HUES6 (cell line): Measurements from ENCODE around the gene GRHL1.

Experiments
- H3K27ac ChIP-seq: 2 replicates; pipeline ENCODE4 v1.7.0; 2013; ENCODE audit warnings: low read depth, mild to moderate bottlenecking, low read length, inconsistent platforms
- H3K27me3 ChIP-seq: 2 replicates; pipeline ENCODE4 v1.6.1; 2013; ENCODE audit warnings: low read length; ENCODE audit not compliant: control insufficient read depth, insufficient read depth
- H3K36me3 ChIP-seq: 2 replicates; pipeline ENCODE4 v1.6.1; 2013; ENCODE audit warnings: low read length; ENCODE audit not compliant: control insufficient read depth, insufficient read depth
- H3K4me1 ChIP-seq: 2 replicates; pipeline ENCODE4 v1.6.1; 2013; ENCODE audit warnings: low read length; ENCODE audit not compliant: control insufficient read depth, insufficient read depth
- H3K4me3 ChIP-seq: 2 replicates; pipeline ENCODE4 v1.5.1; 2013; ENCODE audit warnings: low read depth, low read length
- H3K9ac ChIP-seq: one replicate; pipeline ENCODE4 v1.6.1; 2013; ENCODE audit warnings: mild to moderate bottlenecking, low read length
- H3K9me3 ChIP-seq: 2 replicates; pipeline ENCODE4 v1.6.1; 2013; ENCODE audit warnings: low read depth, low read length; ENCODE audit not compliant: control insufficient read depth, insufficient read depth

Gene GRHL1, protein sequence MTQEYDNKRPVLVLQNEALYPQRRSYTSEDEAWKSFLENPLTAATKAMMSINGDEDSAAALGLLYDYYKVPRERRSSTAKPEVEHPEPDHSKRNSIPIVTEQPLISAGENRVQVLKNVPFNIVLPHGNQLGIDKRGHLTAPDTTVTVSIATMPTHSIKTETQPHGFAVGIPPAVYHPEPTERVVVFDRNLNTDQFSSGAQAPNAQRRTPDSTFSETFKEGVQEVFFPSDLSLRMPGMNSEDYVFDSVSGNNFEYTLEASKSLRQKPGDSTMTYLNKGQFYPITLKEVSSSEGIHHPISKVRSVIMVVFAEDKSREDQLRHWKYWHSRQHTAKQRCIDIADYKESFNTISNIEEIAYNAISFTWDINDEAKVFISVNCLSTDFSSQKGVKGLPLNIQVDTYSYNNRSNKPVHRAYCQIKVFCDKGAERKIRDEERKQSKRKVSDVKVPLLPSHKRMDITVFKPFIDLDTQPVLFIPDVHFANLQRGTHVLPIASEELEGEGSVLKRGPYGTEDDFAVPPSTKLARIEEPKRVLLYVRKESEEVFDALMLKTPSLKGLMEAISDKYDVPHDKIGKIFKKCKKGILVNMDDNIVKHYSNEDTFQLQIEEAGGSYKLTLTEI

DNA sequence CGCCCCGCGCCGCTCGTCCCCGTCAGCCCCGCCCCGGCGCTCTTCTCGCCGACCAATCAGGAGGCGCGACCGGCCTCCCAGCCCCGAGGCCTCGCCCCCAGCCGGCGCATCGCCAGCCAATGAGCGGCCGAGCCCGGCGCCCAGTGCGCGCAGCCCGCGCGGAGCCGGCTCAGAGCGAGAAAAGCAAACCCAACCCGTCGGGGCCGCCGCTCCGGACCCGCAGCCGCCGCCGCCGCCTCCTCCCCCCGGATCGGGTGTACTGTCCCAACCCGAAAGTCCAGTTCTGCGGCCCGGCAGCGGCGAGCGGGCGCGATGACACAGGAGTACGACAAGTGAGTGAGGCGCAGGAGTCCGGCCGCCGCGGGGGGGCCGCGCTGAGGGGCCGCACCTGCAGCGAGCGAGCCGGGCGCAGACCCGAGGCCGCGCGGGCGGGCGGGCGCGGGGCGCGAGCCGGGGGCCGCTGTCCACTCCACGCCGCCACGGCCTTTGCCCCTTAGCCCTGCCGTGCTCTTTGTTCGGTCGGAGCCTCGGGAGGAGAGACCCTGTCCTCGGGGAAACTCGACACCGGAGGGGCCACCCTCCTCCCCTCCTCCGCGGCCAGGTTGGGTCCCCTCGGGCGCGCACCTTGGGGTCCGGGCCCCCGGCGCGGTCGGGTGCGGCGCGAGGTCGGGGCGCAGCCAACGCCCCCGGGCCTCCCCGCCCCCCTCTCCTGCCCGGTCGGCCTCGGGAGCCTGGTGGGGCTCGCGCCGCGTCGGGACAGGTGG, at the start of gene GRHL1:
Gene GRHL1, plus strand, starts transcription at position 172 of the 764 bp plus-strand sequence. Its CDS starts 141 bp downstream, at position 313.
- no peak within 1 kb of the TSS for H3K27ac ChIP-seq
- H3K27me3 ChIP-seq = peaks cover 60% of the 10 kb centered on the region
- H3K9ac ChIP-seq = peak within 1 kb of the TSS; percentile 37
- H3K36me3 ChIP-seq = no peaks in the 10 kb centered on the region
- H3K4me1 ChIP-seq = 0 out of 2 replicates have a peak, but pooled peaks cover 4% of the 10 kb centered on the region
- peak within 1 kb of the TSS; percentile 77 for H3K4me3 ChIP-seq
- no peaks in the 10 kb centered on the region for H3K9me3 ChIP-seq

DNA sequence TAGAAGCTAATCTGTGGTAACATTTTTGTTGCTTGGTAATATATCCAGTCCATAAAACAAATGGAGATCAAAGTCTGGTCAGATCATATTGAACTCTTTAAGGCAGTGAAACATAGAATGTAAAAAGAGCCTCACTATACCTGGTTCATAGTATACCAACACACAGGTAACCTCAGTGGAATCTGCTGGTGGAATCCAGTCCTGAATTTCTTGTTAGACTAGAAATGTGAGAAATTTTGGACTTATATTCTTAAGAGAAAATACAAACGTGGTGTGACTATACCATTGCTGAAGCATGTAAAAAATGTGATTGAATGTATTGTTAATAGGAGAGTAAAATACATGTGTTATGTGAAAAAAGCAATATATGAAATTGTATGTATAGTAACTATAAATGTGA, 46.1 kb upstream of the GRHL1 start:
- Histone ChIP-seq H3K27ac (no peak overlapping the region), H3K9me3 (no peaks in the 10 kb centered on the region), H3K4me1 (no peaks in the 10 kb centered on the region), H3K9ac (no peak overlapping the region), H3K27me3 (no peaks in the 10 kb centered on the region), H3K36me3 (peaks cover 6% of the 10 kb centered on the region), H3K4me3 (no peak overlapping the region)

DNA sequence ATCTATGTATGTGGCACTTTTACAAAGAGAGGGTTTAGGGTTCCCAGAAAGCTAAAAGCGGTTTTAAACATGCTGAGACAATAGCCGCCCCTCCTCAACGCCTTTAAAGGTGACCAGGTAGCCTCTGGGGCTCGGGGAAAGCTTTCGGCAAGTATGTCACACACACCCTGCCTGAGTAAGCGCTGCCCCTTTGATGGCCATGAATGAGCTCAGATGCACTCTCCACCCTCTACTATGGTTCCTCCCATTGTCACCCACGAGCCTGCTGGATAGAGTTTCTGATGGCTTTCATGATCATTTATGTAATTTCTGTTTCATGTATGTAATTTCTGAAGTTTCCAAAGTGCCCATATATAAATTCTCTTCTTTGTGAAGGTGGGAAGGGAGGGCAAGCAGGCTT, 44.1 kb upstream of the GRHL1 start:
- no peaks in the 10 kb centered on the region for H3K9me3 ChIP-seq
- H3K27ac ChIP-seq = no peak overlapping the region
- H3K4me3 ChIP-seq = no peak overlapping the region
- H3K27me3 ChIP-seq = no peaks in the 10 kb centered on the region
- H3K9ac ChIP-seq = no peak overlapping the region
- H3K36me3 ChIP-seq = peaks cover 11% of the 10 kb centered on the region
- H3K4me1 ChIP-seq = no peaks in the 10 kb centered on the region

DNA sequence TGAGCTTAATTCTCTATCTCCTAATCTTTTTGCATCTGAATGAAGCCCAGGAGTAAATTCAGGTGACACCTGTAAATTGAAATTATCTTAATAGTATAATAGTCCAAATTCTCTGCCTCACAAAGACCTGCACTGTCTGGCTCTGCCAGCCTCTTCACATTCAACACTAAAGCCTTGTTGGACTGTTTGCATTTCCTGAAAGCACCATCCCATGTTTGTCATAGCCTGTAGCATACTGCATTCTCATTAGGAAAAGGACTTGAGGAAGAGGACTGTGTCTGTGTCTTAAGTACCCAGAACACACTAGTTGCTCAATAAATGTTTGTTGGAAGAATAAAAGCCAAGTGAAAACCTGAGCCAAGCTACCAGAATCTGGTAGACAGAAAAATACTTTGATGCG, 42.9 kb upstream of the GRHL1 start:
- Histone ChIP-seq H3K9ac (no peak overlapping the region), H3K27ac (no peak overlapping the region), H3K27me3 (no peaks in the 10 kb centered on the region), H3K4me1 (no peaks in the 10 kb centered on the region), H3K36me3 (peaks cover 23% of the 10 kb centered on the region), H3K4me3 (no peak overlapping the region), H3K9me3 (no peaks in the 10 kb centered on the region)

DNA sequence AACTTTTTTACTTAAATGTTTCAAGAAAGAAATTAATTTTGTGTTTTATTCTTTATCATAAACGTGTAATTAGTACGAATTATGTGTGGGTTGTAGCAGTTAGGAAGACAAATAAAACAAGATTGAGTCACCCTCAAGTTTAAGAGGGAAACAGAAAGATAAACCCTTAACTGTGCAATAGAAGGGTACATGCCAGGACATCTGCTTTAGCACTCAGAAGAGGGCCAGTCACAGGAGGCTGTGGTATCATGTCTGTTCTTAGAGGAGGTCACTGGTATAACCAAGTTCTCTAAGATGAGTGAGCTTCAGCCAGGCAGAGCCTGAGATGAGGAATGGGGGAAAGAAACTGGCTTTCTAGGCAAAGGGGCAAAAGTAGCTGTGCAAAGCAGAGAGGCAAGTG, 42.4 kb upstream of the GRHL1 start:
- no peak overlapping the region for H3K27ac ChIP-seq
- no peak overlapping the region for H3K4me3 ChIP-seq
- H3K9me3 ChIP-seq = no peaks in the 10 kb centered on the region
- H3K27me3 ChIP-seq = no peaks in the 10 kb centered on the region
- H3K4me1 ChIP-seq = no peaks in the 10 kb centered on the region
- peaks cover 25% of the 10 kb centered on the region for H3K36me3 ChIP-seq
- H3K9ac ChIP-seq = no peak overlapping the region

DNA sequence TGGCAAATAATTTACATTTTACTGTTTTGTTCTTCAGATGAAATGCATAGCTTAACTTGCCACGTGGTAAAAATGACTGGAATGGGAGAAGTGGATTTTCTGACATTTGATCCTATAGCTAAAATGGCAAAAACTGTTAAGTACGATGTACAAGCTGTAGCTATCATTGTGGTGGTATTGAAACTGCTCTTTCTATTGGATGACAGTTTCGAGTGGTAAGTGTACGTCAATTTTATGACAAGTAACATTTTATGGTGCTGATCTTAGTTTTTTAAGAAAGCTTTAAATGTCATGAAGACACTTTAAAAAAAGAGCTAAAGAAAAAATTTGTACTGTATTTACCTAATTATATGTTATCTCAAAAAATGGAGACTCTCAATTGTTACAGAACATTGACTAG, 40.8 kb upstream of the GRHL1 start:
- H3K4me3 ChIP-seq = no peak overlapping the region
- H3K4me1 ChIP-seq = no peaks in the 10 kb centered on the region
- no peak overlapping the region for H3K9ac ChIP-seq
- no peak overlapping the region for H3K27ac ChIP-seq
- no peaks in the 10 kb centered on the region for H3K9me3 ChIP-seq
- no peaks in the 10 kb centered on the region for H3K27me3 ChIP-seq
- H3K36me3 ChIP-seq = peaks cover 32% of the 10 kb centered on the region

DNA sequence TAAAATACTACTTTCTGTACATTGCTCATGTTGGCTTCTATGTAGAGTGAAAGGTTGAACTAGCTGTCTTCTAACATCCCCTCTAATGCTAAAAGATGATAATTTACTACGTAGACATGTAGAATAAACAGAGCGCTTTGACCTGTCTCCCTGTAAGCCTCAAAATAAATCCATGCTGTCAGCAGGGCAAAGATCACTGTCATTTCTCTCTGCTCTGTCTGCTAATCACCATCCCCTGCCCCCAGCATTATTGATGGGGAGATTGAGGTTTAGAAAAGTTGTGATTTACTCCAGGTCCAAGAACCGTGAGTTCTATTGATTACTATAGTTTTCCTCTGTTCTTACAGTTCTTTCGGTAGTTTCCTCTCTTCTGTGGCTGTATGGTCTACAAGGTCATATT, 39.0 kb upstream of the GRHL1 start:
- H3K4me1 ChIP-seq = no peaks in the 10 kb centered on the region
- H3K27ac ChIP-seq = no peak overlapping the region
- H3K4me3 ChIP-seq = no peak overlapping the region
- no peaks in the 10 kb centered on the region for H3K27me3 ChIP-seq
- no peaks in the 10 kb centered on the region for H3K9me3 ChIP-seq
- peaks cover 28% of the 10 kb centered on the region for H3K36me3 ChIP-seq
- no peak overlapping the region for H3K9ac ChIP-seq

DNA sequence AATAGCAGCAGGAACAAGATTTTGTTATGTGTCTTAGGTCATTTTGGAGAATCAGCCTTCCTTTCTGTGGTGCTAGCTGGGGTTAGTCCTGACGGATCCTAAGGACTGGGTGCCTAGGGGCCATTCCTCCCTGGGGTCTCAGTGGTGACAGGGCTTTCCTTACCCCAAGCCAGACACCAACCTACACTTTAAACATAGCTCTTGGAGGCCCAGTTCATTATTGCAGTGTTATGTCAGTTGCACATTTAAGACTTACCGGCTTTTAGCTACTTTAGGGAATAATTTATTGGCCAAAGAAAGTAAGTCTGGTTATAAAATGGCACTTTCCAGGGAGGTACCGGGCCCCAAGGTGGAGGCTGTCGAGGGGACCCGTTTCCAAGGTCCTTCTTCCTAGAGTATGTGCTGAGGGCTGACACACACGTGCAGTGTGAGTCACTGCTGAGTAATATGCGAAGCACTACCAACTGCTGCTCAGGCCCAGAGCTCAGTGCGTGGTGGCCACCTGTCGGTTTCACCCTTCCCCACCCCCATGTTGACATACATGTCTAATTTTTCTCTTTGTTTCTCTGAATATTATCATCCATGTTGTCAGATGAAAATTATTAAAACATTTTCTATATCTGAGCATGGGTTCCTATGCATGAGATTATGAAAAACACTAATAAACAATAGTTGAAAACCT, 37.0 kb upstream of the GRHL1 start:
- Histone ChIP-seq H3K36me3 (peaks cover 43% of the 10 kb centered on the region), H3K4me3 (no peak overlapping the region), H3K9ac (no peak overlapping the region), H3K27ac (no peak overlapping the region), H3K4me1 (no peaks in the 10 kb centered on the region), H3K9me3 (no peaks in the 10 kb centered on the region), H3K27me3 (no peaks in the 10 kb centered on the region)

DNA sequence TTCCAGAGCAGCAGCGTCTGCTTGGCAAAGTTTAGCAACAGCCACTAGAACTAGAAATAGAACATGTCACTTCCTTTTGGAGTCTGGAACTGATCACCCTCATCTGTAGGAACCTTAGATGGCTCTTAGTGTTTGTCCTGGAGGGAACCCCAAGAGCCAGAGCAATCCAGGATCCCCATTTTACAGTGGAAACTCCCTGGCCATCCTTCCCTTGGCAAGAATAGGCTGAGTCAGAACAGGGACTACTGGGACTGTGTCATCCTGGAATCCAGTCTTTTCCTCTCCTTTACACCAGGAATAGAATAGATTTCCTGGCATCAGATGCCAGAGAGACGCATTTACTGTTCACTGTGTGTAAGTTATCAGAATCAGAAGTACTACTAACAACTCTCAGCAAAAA, 33.2 kb upstream of the GRHL1 start:
- no peak overlapping the region for H3K27ac ChIP-seq
- H3K4me3 ChIP-seq = no peak overlapping the region
- peaks cover 48% of the 10 kb centered on the region for H3K36me3 ChIP-seq
- H3K27me3 ChIP-seq = no peaks in the 10 kb centered on the region
- no peak overlapping the region for H3K9ac ChIP-seq
- no peaks in the 10 kb centered on the region for H3K4me1 ChIP-seq
- no peaks in the 10 kb centered on the region for H3K9me3 ChIP-seq

DNA sequence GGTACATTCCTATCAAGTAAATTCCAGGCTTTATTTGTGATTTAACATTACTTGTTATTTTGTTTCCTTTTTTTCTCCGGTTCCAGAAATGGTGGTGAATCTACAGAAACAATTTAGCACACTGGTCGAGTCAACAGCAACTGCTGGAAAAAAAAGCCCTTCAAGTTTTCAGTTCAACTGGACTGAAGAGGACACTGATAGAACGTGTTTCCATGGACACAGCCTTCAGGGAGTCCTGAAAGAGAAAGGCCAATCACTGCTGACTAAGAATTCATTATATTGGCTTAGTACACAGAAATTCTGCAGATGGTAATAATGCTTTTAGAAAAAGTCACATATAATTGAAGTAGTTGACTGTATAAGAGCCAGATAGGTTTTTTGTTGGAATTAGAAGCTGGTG, 32.0 kb upstream of the GRHL1 start:
- Histone ChIP-seq H3K36me3 (peaks cover 49% of the 10 kb centered on the region), H3K4me3 (no peak overlapping the region)

More for the DNA sequence above, 32.0 kb upstream of the GRHL1 start:
- H3K9ac ChIP-seq = no peak overlapping the region
- no peaks in the 10 kb centered on the region for H3K4me1 ChIP-seq
- H3K27me3 ChIP-seq = no peaks in the 10 kb centered on the region
- no peaks in the 10 kb centered on the region for H3K9me3 ChIP-seq
- no peak overlapping the region for H3K27ac ChIP-seq
